ENCODE results near the gene NACA. TPM values are rescaled to one million over a fixed set of nuclear protein-coding genes. Genes with fewer than 3 reads are reported as not detected.

NACA gene
- total and polyA plus RNA-seq, 2 of the 13 experiments (the other 11 are each of a cell fraction or from before 2014, with no cell fraction given) = 799 to 1,700 TPM

DNA sequence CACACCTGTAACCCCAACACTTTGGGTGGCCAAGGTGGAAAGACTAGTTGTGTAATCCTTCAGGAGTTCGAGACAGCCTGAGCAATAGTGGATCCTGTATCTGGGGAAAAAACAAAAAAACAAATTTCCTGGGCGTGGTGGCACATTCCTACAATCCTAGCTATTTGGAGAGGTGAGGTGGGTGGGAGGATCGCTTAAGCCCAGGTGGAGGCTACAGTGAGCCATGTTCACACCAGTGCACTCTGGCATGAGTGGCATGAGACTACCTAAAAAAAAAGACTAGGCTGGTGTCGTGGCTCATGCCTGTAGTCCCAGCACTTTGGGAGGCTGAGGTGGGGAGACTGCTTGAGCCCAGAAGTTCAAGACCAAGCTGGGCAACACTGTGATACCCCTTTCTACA, 54.3 kb downstream of the NACA start:
- intact Hi-C loops (cut with micrococcal nuclease; ENCODE audit: unreplicated experiment) = no loop called here

More for the DNA sequence above, 54.3 kb downstream of the NACA start:
- Histone ChIP-seq H3K79me2 (ENCODE audit: insufficient read depth, low read length) (peaks cover 54% of the 10 kb centered on the region), H3K4me2 (ENCODE audit: low read depth, low read length) (no peak overlapping the region), H3K4me1 (ENCODE audit: insufficient read depth, low read length) (peaks cover 23% of the 10 kb centered on the region), H4K20me1 (ENCODE audit: insufficient read depth, low read length) (peaks cover 18% of the 10 kb centered on the region), H3K27ac (ENCODE audit: extremely low read length, insufficient read depth, low read length) (no peak overlapping the region), H3K36me3 (replicated peaks in 1 of 2; ENCODE audit: control insufficient read depth in 1 of 2, insufficient read depth in 2 of 2, low read length in 2 of 2) (peaks cover 24 to 66% of the 10 kb centered on the region in 2 experiments; a peak in 4 of 5 replicates), H3K9me3 (ENCODE audit: low read length) (no peaks in the 10 kb centered on the region), H3K4me3 (replicated peaks in 1 of 3; ENCODE audit: insufficient read depth in 1 of 3, low read depth in 2 of 3, low read length in 3 of 3) (no peak overlapping the region), H3K9ac (ENCODE audit: insufficient read depth, low read depth, low read length) (no peak overlapping the region), H2AFZ (ENCODE audit: low read length) (no peak overlapping the region), H3K27me3 (ENCODE audit: control insufficient read depth in 1 of 2, insufficient read depth in 2 of 2, low read length in 2 of 2) (no peaks in the 10 kb centered on the region)
- ChIA-PET POLR2A (interaction anchor here (1.2 to 1.4 kb wide), 2 partner anchors 13 to 17 kb away, joined by 3 to 6 read pairs; partner anchors contain the start of gene PTGES3), CTCF (ENCODE audit: low intra/inter-chr PET ratio, low total read pairs) (no interaction called here)
- 97% methylated on average over 4 of the region's 4 CpGs for WGBS (ENCODE audit: low lambda C conversion rate)
- BruUV-seq (replicated peaks) = no TSS peak
- DNase-seq (ENCODE audit: low spot score) (no peak), FAIRE-seq (no peak), ATAC-seq (no peak; the same call in 2 of the 3 replicates)
- in situ Hi-C loops (cut with HindIII; ENCODE audit: extremely low pct_ligation_motif_present, low pct_unique_long_range_greater_than_20kb) = no loop called here
- TF ChIP-seq, protein P1, sequence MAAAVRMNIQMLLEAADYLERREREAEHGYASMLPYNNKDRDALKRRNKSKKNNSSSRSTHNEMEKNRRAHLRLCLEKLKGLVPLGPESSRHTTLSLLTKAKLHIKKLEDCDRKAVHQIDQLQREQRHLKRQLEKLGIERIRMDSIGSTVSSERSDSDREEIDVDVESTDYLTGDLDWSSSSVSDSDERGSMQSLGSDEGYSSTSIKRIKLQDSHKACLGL (CRISPR knock-in tag; IDR thresholded peaks at IDR 0.05) = no peak
- TF ChIP-seq PHF5A (CRISPR knock-in tag; IDR thresholded peaks at IDR 0.05; ENCODE audit: low read depth, unreplicated experiment) (no peak), ZNF615 (CRISPR knock-in tag; IDR thresholded peaks at IDR 0.05; ENCODE audit: borderline replicate concordance) (no peak), ZNF749 (CRISPR knock-in tag; IDR thresholded peaks at IDR 0.05; ENCODE audit: borderline replicate concordance) (no peak), DR1 (CRISPR knock-in tag; IDR thresholded peaks at IDR 0.05) (no peak), PHF8 (CRISPR knock-in tag; IDR thresholded peaks at IDR 0.05) (no peak), SIN3B (IDR thresholded peaks at IDR 0.05; ENCODE audit: low read length) (no peak), TRIM24 (CRISPR knock-in tag; IDR thresholded peaks at IDR 0.05) (no peak), KLF11 (CRISPR knock-in tag; IDR thresholded peaks at IDR 0.05) (no peak), ZNF329 (CRISPR knock-in tag; IDR thresholded peaks at IDR 0.05; ENCODE audit: low read depth) (no peak)
- TF ChIP-seq, protein P2, sequence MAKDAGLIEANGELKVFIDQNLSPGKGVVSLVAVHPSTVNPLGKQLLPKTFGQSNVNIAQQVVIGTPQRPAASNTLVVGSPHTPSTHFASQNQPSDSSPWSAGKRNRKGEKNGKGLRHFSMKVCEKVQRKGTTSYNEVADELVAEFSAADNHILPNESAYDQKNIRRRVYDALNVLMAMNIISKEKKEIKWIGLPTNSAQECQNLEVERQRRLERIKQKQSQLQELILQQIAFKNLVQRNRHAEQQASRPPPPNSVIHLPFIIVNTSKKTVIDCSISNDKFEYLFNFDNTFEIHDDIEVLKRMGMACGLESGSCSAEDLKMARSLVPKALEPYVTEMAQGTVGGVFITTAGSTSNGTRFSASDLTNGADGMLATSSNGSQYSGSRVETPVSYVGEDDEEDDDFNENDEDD (CRISPR knock-in tag; IDR thresholded peaks at IDR 0.05; ENCODE audit: borderline replicate concordance) = no peak
- TF ChIP-seq, protein P3, sequence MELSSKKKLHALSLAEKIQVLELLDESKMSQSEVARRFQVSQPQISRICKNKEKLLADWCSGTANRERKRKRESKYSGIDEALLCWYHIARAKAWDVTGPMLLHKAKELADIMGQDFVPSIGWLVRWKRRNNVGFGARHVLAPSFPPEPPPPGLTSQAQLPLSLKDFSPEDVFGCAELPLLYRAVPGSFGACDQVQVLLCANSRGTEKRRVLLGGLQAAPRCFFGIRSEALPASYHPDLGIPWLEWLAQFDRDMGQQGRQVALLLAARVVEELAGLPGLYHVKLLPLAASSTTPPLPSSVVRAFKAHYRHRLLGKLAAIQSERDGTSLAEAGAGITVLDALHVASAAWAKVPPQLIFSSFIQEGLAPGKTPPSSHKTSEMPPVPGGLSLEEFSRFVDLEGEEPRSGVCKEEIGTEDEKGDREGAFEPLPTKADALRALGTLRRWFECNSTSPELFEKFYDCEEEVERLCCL (CRISPR knock-in tag; IDR thresholded peaks at IDR 0.05; ENCODE audit: borderline replicate concordance) = no peak
- TF ChIP-seq, protein P4, sequence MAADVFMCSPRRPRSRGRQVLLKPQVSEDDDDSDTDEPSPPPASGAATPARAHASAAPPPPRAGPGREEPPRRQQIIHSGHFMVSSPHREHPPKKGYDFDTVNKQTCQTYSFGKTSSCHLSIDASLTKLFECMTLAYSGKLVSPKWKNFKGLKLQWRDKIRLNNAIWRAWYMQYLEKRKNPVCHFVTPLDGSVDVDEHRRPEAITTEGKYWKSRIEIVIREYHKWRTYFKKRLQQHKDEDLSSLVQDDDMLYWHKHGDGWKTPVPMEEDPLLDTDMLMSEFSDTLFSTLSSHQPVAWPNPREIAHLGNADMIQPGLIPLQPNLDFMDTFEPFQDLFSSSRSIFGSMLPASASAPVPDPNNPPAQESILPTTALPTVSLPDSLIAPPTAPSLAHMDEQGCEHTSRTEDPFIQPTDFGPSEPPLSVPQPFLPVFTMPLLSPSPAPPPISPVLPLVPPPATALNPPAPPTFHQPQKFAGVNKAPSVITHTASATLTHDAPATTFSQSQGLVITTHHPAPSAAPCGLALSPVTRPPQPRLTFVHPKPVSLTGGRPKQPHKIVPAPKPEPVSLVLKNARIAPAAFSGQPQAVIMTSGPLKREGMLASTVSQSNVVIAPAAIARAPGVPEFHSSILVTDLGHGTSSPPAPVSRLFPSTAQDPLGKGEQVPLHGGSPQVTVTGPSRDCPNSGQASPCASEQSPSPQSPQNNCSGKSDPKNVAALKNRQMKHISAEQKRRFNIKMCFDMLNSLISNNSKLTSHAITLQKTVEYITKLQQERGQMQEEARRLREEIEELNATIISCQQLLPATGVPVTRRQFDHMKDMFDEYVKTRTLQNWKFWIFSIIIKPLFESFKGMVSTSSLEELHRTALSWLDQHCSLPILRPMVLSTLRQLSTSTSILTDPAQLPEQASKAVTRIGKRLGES (CRISPR knock-in tag; IDR thresholded peaks at IDR 0.05; ENCODE audit: borderline replicate concordance) = no peak
- TF ChIP-seq, protein P5, sequence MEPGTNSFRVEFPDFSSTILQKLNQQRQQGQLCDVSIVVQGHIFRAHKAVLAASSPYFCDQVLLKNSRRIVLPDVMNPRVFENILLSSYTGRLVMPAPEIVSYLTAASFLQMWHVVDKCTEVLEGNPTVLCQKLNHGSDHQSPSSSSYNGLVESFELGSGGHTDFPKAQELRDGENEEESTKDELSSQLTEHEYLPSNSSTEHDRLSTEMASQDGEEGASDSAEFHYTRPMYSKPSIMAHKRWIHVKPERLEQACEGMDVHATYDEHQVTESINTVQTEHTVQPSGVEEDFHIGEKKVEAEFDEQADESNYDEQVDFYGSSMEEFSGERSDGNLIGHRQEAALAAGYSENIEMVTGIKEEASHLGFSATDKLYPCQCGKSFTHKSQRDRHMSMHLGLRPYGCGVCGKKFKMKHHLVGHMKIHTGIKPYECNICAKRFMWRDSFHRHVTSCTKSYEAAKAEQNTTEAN (CRISPR knock-in tag; conservative IDR thresholded peaks at IDR 0.05) = no peak
